Measurements from ENCODE around the gene MAN1C1. TPM values are rescaled to one million over a fixed set of nuclear protein-coding genes. Genes with fewer than 3 reads are reported as not detected.

MAN1C1 gene
- total and polyA plus RNA-seq, 7 donors = 0.69 to 32.1 (median 12.8) TPM

GRCh38 chr1:25746299-25747045, 129.9 kb downstream of the MAN1C1 start:
- intact Hi-C loops (cut with DNase I) = no loop called here
- Histone ChIP-seq H3K4me1 (peaks cover 0 to 52% (median 35%) of the 10 kb centered on the region in 4 donors), H3K27ac (no peak overlapping the region), H3K36me3 (peaks cover 0 to 2% (median 0%) of the 10 kb centered on the region in 4 donors), H3K27me3 (no peaks in the 10 kb centered on the region), H3K9me3 (no peaks in the 10 kb centered on the region), H3K4me3 (no peak overlapping the region)
- DNase-seq = no peak
- WGBS, 2 donors = 92 to 93% methylated on average over 22 of the region's 22 CpGs
- TF ChIP-seq POLR2A (IDR thresholded peaks at IDR 0.05) (no peak), EP300 (IDR thresholded peaks at IDR 0.05) (no peak), POLR2AphosphoS5 (IDR thresholded peaks at IDR 0.05) (no peak)
- TF ChIP-seq, protein P1, sequence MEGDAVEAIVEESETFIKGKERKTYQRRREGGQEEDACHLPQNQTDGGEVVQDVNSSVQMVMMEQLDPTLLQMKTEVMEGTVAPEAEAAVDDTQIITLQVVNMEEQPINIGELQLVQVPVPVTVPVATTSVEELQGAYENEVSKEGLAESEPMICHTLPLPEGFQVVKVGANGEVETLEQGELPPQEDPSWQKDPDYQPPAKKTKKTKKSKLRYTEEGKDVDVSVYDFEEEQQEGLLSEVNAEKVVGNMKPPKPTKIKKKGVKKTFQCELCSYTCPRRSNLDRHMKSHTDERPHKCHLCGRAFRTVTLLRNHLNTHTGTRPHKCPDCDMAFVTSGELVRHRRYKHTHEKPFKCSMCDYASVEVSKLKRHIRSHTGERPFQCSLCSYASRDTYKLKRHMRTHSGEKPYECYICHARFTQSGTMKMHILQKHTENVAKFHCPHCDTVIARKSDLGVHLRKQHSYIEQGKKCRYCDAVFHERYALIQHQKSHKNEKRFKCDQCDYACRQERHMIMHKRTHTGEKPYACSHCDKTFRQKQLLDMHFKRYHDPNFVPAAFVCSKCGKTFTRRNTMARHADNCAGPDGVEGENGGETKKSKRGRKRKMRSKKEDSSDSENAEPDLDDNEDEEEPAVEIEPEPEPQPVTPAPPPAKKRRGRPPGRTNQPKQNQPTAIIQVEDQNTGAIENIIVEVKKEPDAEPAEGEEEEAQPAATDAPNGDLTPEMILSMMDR (IDR thresholded peaks at IDR 0.05) = no peak

- 75 to 84% methylated on average over 12 of the region's 12 CpGs for WGBS, 2 donors
- intact Hi-C loops (cut with DNase I) = no loop called here
- H3K36me3 ChIP-seq = peaks cover 0 to 5% (median 0%) of the 10 kb centered on the region in 4 donors
- no peaks in the 10 kb centered on the region for H3K9me3 ChIP-seq
- peaks cover 0 to 47% (median 32%) of the 10 kb centered on the region in 4 donors for H3K4me1 ChIP-seq
- no peaks in the 10 kb centered on the region for H3K27me3 ChIP-seq
- no peak for DNase-seq
- TF ChIP-seq POLR2A (IDR thresholded peaks at IDR 0.05) (no peak), POLR2AphosphoS5 (IDR thresholded peaks at IDR 0.05) (no peak), EP300 (IDR thresholded peaks at IDR 0.05) (no peak)
- TF ChIP-seq, protein P1 (IDR thresholded peaks at IDR 0.05) = no peak
- no peak overlapping the region for H3K27ac ChIP-seq
- no peak overlapping the region for H3K4me3 ChIP-seq
Measured at GRCh38 chr1:25747046-25747719, 130.6 kb downstream of the MAN1C1 start.

GRCh38 chr1:25748531-25749205, 132.1 kb downstream of the MAN1C1 start:
- Histone ChIP-seq H3K27ac (peak overlapping the region in 1 of 4 donors; percentile 41), H3K4me3 (no peak overlapping the region), H3K4me1 (peaks cover 0 to 37% (median 20%) of the 10 kb centered on the region in 4 donors), H3K9me3 (no peaks in the 10 kb centered on the region), H3K27me3 (no peaks in the 10 kb centered on the region), H3K36me3 (peaks cover 0 to 5% (median 0%) of the 10 kb centered on the region in 4 donors)
- DNase-seq = no peak
- no peak for TF ChIP-seq EP300 (IDR thresholded peaks at IDR 0.05)
- no peak for TF ChIP-seq POLR2AphosphoS5 (IDR thresholded peaks at IDR 0.05)
- TF ChIP-seq, protein P1 (IDR thresholded peaks at IDR 0.05) = no peak
- no peak for TF ChIP-seq POLR2A (IDR thresholded peaks at IDR 0.05)
- intact Hi-C loops (cut with DNase I) = no loop called here
- WGBS, 2 donors = 82 to 90% methylated on average over 8 of the region's 8 CpGs

GRCh38 chr1:25750923-25751605, 134.5 kb downstream of the MAN1C1 start:
- Histone ChIP-seq H3K4me1 (peaks cover 0 to 32% (median 18%) of the 10 kb centered on the region in 4 donors), H3K36me3 (peaks cover 0 to 5% (median 0%) of the 10 kb centered on the region in 4 donors), H3K27me3 (no peaks in the 10 kb centered on the region), H3K27ac (no peak overlapping the region), H3K9me3 (no peaks in the 10 kb centered on the region), H3K4me3 (no peak overlapping the region)
- TF ChIP-seq, protein P1 (IDR thresholded peaks at IDR 0.05) = no peak
- no peak for TF ChIP-seq EP300 (IDR thresholded peaks at IDR 0.05)
- intact Hi-C loops (cut with DNase I) = no loop called here
- 77 to 83% methylated on average over 6 of the region's 6 CpGs for WGBS, 2 donors
- DNase-seq = no peak

Data from sigmoid colon (tissue), 7 donors.